ENCODE results near the gene OSBPL5.

OSBPL5 gene

GRCh38 chr11:3165152-3165705 is at the start of gene OSBPL5:
Gene OSBPL5 (minus strand): TSS chr11:3165310. CDS start chr11:3129148, 36,162 bp downstream.
- ATAC-seq: peak; percentile 39 to 50

- ATAC-seq: no peak
Measured at GRCh38 chr11:3214420-3214699, 49.2 kb upstream of the OSBPL5 start.

- no peak for ATAC-seq
Measured at GRCh38 chr11:3213659-3214419, 48.7 kb upstream of the OSBPL5 start.

- no peak for ATAC-seq
Measured at GRCh38 chr11:3208272-3208671, 43.2 kb upstream of the OSBPL5 start.

- ATAC-seq: no peak
Measured at GRCh38 chr11:3207526-3208189, 42.5 kb upstream of the OSBPL5 start.

- ATAC-seq: no peak
Measured at GRCh38 chr11:3206922-3207204, 41.8 kb upstream of the OSBPL5 start.

- ATAC-seq: no peak
Measured at GRCh38 chr11:3206156-3206921, 41.2 kb upstream of the OSBPL5 start.

- ATAC-seq: no peak
Measured at GRCh38 chr11:3205261-3206155, 40.4 kb upstream of the OSBPL5 start.

GRCh38 chr11:3204141-3205015 is 39.3 kb upstream of the OSBPL5 start:
- no peak for ATAC-seq

- ATAC-seq: no peak
Measured at GRCh38 chr11:3203221-3204043, 38.3 kb upstream of the OSBPL5 start.

- no peak for ATAC-seq
Measured at GRCh38 chr11:3202759-3203158, 37.6 kb upstream of the OSBPL5 start.

- no peak for ATAC-seq
Measured at GRCh38 chr11:3202305-3202704, 37.2 kb upstream of the OSBPL5 start.

- ATAC-seq: no peak
Measured at GRCh38 chr11:3201677-3202181, 36.6 kb upstream of the OSBPL5 start.

GRCh38 chr11:3201112-3201581 is 36.0 kb upstream of the OSBPL5 start:
- no peak for ATAC-seq

GRCh38 chr11:3200388-3201111 is 35.4 kb upstream of the OSBPL5 start:
- ATAC-seq: no peak

GRCh38 chr11:3199537-3200295 is 34.6 kb upstream of the OSBPL5 start:
- ATAC-seq: no peak

GRCh38 chr11:3198815-3199214 is 33.7 kb upstream of the OSBPL5 start:
- no peak for ATAC-seq

- no peak for ATAC-seq
Measured at GRCh38 chr11:3197878-3198528, 32.9 kb upstream of the OSBPL5 start.

Measured in activated CD4-positive, CD25-positive, alpha-beta regulatory T cell treated with anti-CD3 and anti-CD28 coated beads, Interleukin-2, amount 50 U/mL, for 24 hours (primary cell).